Neutrophil (primary cell): ENCODE data around the gene CLIP2.

Source experiments
- H3K27ac ChIP-seq: fragments of 200-600 bp; sonication (generic); 2 replicates; pipeline ENCODE4 v1.5.1; 2016; ENCODE audit warnings: mild to moderate bottlenecking, moderate library complexity
- H3K27me3 ChIP-seq: fragments of 200-600 bp; sonication (generic); 2 replicates; pipeline ENCODE4 v1.6.0; 2016; ENCODE audit warnings: mild to moderate bottlenecking
- H3K36me3 ChIP-seq: fragments of 200-600 bp; sonication (generic); 2 replicates; pipeline ENCODE4 v1.5.1; 2017
- H3K4me1 ChIP-seq, 2 experiments: fragments of 200-600 bp in 1 of 2; sonication (generic) in 1 of 2; 1 replicate in 1 of 2; 2 replicates in 1 of 2; pipeline versions ENCODE4 v1.5.1 to v1.6.1; 2013 to 2016; ENCODE audit warnings: low read depth in 1 of 2, low read length in 1 of 2, mild to moderate bottlenecking in 1 of 2, moderate library complexity in 1 of 2; ENCODE audit not compliant: control insufficient read depth in 1 of 2, insufficient read depth in 1 of 2
- H3K4me3 ChIP-seq, 2 experiments: fragments of 200-600 bp in 1 of 2; sonication (generic) in 1 of 2; 1 replicate in 1 of 2; 2 replicates in 1 of 2; pipeline ENCODE4 v1.5.1; 2013 to 2016; ENCODE audit warnings: low read depth in 1 of 2, low read length in 1 of 2, mild to moderate bottlenecking in 1 of 2, moderate library complexity in 1 of 2
- H3K9me3 ChIP-seq: fragments of 200-600 bp; sonication (generic); 2 replicates; pipeline ENCODE4 v1.5.1; 2016
- CTCF ChIP-seq: fragments of 200-600 bp; sonication (generic); IDR thresholded peaks from 2 replicates; pipeline ENCODE4 v1.5.1; 2016; ENCODE audit warnings: antibody characterized with exemption

The CLIP2 gene

DNA sequence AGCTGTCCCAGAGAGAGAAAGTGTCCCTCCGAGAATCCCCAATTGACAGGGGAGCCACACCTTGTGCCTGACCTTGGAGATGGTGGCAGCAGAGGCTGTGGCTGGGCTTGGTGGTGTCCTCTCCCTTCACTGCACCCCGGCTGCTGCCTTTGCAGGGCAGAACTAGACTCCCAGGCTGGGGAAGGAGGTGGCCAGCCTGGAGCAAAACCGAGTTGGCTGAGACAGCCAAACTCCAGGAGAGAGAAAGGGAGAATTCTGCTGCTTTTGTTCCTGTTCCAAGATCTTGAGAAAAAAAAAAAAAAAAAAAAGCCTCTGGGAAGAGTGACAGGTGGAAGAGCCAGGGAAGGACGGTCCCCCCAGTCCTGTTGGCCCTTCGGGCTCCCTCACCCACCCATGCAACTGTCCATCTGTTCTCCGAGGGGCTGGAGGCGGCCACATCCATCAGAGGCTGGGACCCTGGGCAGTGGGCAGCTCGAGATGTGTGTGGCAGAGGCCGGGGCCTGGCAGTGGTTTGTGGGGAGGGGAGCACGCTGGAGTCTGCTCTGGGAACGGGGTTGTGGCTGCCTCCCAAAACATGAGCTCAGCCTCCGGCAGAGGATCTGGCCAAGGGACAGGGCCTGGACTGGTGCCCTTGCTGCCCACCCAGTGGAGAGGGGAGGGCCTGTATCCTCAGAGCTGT is 35.5 kb downstream of the CLIP2 start:
- no peak overlapping the region for H3K4me3 ChIP-seq
- no peak overlapping the region for H3K27ac ChIP-seq
- H3K9me3 ChIP-seq: no peaks in the 10 kb centered on the region
- no peaks in the 10 kb centered on the region for H3K36me3 ChIP-seq
- TF ChIP-seq CTCF: no peak
- H3K27me3 ChIP-seq: no peaks in the 10 kb centered on the region
- H3K4me1 ChIP-seq: no peaks in the 10 kb centered on the region

GRCh38 chr7:74325210-74325565 is 36.0 kb downstream of the CLIP2 start:
- H3K4me1 ChIP-seq: no peaks in the 10 kb centered on the region
- no peak overlapping the region for H3K27ac ChIP-seq
- no peaks in the 10 kb centered on the region for H3K36me3 ChIP-seq
- H3K27me3 ChIP-seq: no peaks in the 10 kb centered on the region
- no peaks in the 10 kb centered on the region for H3K9me3 ChIP-seq
- no peak overlapping the region for H3K4me3 ChIP-seq
- TF ChIP-seq CTCF: no peak

DNA sequence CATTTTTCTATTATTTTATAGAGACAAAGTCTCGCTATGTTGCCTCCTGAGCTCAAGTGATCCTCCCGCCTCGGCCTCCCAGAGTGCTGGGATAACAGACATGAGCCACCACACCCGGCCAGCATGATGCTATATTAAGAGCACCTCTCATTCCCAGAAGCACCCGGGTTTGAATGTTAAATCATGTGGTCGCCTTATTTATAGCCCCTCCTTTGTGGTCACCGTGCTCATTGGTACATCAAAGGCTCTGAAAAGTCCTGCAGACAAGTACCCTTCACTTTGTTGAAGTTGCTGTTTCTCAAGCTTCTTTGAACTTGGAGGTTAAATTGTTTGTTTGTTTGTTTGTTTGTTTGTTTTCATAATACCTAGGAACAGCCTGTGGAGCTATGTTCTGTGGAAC is 40.0 kb downstream of the CLIP2 start:
- Histone ChIP-seq H3K27me3 (no peaks in the 10 kb centered on the region), H3K4me3 (no peak overlapping the region), H3K36me3 (no peaks in the 10 kb centered on the region), H3K27ac (no peak overlapping the region), H3K9me3 (no peaks in the 10 kb centered on the region), H3K4me1 (no peaks in the 10 kb centered on the region)
- TF ChIP-seq CTCF: no peak

DNA sequence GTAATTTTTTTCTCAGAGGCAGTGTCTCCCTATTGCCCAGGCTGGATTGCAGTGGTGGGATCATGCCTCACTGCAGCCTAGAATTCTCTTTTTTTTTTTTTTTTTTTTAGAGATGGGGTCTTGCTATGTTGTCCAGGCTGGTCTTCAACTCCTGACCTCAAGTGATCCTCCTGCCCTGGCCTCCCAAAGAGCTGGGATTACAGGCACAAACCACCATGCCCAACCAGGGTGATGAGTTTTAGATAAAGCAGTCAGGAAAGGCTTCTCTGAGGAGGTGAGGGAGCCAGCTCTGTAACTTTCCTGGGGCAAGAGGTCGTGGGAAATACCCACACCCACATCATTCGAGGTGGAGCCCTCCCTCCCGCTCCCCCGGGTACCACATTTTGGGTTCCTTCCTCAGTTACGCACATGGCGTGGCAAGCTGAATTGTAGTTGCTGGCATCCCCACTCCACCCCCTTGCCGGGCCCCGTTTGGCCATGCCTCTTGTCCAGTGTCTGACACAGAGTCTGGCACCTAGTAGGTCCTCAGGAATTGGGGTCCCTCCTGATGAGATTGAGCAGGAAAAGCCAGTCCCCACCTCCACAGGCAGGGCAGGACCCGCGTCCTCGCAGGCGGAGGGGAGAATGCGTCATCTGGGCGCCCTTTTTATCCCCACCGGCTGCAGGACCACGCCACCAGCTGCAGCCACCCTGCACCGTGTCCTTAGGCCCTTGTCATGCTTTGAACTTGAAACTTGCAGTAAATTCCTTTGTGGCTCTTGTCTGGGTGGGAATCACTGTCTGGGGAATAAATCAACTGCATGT is 43.4 kb downstream of the CLIP2 start:
- no peak for TF ChIP-seq CTCF
- Histone ChIP-seq H3K27me3 (no peaks in the 10 kb centered on the region), H3K27ac (no peak overlapping the region), H3K4me3 (no peak overlapping the region), H3K9me3 (no peaks in the 10 kb centered on the region), H3K4me1 (no peaks in the 10 kb centered on the region), H3K36me3 (no peaks in the 10 kb centered on the region)

- TF ChIP-seq CTCF: no peak
- Histone ChIP-seq H3K27ac (no peak overlapping the region), H3K9me3 (no peaks in the 10 kb centered on the region), H3K4me3 (no peak overlapping the region), H3K4me1 (no peaks in the 10 kb centered on the region), H3K27me3 (no peaks in the 10 kb centered on the region), H3K36me3 (no peaks in the 10 kb centered on the region)
Measured at GRCh38 chr7:74334030-74334429, 44.8 kb downstream of the CLIP2 start.
